GM21526 (cell line): ENCODE data around the gene ZNF599.
"Not testable (repeated sequence)": the region's sequence is repeated elsewhere in the genome, so short reads cannot be mapped to it uniquely, and the experiment has no call there.

Experiments used
- ATAC-seq: cut with Tn5 transposase; IDR thresholded peaks from one replicate; pipeline ENCODE4 v1.9.1; 2021; ENCODE audit warnings: moderate library complexity; ENCODE audit not compliant: unreplicated experiment, low FRiP score

The ZNF599 gene

DNA sequence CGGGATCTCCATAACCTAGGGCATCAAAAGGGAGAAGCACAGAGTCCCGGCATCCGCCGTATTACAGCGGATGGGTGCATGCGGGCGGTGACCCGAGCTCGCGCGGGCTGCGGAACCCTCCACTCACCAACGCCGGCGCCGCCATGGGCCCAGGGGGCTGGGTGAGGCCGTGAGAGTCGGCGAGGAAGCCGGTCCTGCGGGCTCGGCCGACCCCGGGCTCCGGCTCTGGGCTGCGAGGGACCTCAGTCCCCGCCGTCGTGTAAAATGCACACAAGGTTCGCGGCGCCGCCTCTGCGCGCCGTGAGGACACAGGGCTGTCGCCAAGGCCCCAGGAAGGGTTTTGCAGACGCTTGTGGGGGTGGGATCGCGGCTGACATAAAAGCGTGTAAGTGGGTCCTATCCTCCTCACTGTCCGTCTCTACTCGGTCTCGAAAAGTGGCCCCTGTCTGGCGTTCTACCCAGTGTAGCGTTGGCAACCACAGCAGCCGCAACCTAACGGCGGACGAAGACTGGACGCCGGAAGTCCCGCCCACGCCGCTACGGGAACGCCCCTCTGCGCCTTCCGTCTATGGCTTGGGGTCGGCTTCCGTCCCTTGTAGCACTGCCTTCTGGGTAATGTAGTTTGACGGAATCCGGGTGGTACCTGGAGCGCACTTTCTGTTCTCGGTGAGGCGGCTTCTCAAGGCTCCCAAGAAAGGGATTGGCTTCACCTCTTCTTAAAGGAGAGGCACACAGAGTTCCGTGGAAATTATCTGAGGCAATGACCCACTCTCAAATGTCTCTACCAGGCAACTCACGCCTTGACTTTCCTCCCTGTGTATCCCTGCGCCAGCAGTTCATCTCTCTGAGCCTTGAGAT is at the start of gene ZNF599:
Gene ZNF599 (minus strand): TSS at position 519 of the 858 bp plus-strand sequence. CDS start 374 bp downstream, at position 145.
- ATAC-seq = peak; percentile 94

DNA sequence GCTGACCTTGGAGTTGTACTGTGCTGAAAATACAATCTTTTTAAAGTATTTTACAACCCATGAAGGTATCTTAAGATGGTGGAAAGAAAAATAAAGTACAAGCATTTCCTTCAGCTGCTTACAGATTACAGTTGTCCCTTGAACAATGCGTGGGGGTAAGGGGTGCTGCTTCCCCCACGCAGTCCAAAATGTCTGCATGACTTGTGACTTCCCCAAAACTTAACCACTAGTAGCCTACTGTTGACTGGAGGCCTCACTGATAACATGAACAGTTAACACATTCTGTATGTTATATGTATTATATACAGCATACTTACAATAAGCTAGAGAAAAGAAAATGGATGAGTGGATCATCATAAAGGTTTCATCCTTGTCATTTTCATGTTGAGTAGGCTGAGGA is 45.3 kb upstream of the ZNF599 start:
- no peak for ATAC-seq

DNA sequence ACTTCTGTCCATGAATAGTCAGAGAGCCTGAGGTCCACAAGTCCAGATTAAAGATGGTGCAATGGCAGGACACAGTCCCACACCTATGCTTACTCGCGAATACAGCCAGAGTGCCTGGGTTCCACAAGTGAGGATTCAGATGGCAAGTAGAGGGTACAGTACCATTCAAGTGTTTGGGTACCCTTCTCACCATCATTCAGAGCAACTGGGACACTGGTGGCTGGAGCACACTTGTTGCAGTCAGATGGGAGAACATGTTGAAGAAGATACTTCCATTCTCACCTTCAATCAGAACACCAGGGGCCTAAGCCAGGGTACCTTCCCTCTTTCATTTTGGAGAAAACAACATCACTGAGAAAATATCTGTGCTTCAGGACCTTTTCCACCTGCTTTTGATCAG is 43.7 kb upstream of the ZNF599 start:
- no peak for ATAC-seq

DNA sequence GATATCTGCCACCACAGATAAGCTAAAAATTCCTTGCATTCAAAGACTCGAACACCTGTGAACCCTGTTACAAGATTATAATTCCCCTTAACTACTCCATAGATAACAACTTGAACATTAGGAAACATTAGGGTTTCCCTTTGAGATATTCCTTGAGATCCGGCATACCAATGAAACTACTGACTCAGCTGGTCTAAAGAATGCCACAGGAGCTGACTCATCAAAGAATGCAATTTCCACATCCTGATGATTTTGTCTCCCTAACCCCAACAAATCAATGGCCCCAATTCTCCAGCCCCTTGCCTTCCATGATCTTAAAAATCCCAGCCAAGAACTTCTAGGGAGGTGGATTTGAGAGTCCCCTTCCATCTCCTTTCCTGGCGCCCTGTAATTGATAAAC is 35.6 kb upstream of the ZNF599 start:
- no peak for ATAC-seq

GRCh38 chr19:34806976-34807860 is 34.2 kb upstream of the ZNF599 start:
- no peak for ATAC-seq

DNA sequence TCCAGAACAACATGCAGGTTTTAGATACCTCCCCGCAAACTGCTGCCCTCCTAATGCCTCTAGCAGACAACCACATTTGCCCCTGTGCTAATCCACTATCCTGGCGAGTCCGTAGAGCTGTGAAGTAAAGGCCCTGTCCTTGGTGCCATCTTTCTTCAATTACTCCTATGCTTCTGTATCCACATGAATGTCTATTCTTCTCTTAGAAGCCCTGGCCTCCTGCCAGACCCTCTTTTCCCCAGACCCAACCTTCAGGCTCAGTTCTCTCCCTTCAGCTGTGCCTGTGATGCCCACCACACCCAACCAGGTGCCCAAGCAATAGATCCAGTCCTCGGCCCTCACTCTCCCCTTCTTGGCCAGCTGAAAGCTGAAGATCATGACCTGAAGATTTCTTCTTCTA is 31.1 kb upstream of the ZNF599 start:
- ATAC-seq = no peak

GRCh38 chr19:34796953-34797352 is 23.9 kb upstream of the ZNF599 start:
- not testable (repeated sequence) for ATAC-seq

DNA sequence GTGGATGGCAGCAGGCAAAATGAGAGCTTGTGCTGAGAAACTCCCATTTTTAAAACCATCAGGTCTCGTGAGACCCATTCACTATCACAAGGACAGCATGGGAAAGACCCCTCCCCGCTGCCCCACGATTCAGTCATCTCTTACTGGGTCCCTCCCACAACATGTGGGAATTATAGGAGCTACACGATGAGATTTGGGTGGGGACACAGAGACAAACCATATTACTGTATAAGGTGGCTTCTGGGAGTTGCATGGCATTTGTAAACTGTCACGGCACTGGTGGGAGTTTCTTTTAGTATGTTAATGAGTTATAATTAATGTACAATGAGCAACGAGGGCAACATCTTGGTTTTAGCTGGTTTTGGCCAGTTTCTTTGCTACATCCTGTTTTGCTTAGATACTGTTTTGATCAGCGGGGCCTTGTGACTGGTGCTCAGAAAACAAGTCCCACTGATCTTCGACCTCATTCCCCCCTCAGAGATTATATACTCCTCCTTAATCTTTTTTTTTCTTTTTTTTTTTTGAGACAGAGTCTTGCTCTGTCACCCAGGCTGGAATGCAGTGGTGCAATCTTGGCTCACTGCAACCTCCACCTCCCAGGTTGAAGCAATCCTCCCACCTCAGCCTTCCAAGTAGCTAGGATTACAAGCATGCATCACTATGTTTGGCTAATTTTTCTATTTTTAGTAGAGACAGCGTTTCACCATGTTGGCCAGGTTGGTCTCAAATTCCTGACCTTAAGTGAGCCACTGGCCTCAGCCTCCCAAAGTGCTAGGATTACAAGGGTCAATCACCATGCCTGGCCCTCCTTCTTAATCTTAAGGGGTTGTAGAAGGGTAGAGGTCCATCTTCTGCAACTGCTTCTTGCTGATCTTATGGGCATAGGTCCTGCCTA is 21.3 kb upstream of the ZNF599 start:
- no peak for ATAC-seq

- ATAC-seq = no peak
Observed at GRCh38 chr19:34793565-34793964, 20.6 kb upstream of the ZNF599 start.

- no peak for ATAC-seq
Observed at GRCh38 chr19:34788074-34788473, 15.1 kb upstream of the ZNF599 start.

DNA sequence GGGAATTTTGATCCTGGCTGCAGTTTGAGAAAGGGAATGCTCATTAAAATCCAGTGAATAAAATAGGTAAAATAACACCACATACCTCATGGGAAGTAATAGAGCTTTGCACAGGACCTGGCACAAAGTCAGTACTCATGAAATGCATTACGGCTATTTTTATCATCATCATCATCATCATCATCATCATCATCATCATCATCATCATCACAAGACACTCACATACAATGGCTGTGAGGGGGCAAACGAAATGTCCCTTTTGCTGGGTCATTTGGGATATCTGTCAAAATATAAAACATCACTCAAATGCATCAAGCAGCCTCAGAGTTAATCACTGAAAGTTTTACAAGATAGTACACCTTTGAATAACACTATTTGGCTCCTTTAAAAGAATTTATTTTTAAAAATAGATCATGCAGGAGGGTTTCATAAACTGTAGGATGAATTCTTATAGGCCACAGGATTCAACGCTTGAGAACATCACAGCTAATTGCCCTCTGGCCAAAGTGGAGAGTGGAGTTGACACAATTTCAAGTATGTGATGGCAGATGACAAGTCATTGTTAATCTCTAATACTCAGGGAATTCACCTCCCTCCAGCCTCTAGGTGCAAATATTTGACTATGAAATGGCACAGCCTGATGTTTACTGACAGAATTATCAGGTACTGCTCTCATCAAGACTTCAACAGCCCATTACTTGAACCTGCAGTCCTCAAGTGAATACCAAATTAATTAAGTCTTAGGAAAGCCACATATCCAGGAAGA is 14.2 kb upstream of the ZNF599 start:
- ATAC-seq = no peak

GRCh38 chr19:34786236-34786635 is 13.2 kb upstream of the ZNF599 start:
- no peak for ATAC-seq

DNA sequence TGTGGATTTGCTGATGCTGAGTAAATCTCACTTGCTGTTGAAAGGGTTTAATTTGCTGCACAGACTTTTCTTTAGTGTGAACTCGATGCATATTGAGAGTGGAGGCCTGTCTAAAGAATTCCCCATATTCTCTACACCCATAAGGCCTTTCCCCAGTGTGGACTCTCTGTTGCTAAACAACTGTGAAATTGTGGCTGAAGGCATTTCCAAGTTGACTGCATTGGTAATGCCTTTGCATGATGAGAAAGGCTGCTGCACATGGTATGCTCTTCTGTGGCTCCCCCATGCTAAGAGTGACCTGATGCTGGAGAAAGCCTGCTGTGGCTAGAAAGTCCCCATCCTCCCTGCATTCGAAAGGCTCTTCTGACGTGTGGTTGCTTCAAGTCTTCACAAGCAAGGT is 6.6 kb upstream of the ZNF599 start:
- ATAC-seq = no peak

GRCh38 chr19:34778342-34778741 is 5.3 kb upstream of the ZNF599 start:
- no peak for ATAC-seq

- ATAC-seq = no peak
Observed at GRCh38 chr19:34774857-34775256, 1.8 kb upstream of the ZNF599 start.

DNA sequence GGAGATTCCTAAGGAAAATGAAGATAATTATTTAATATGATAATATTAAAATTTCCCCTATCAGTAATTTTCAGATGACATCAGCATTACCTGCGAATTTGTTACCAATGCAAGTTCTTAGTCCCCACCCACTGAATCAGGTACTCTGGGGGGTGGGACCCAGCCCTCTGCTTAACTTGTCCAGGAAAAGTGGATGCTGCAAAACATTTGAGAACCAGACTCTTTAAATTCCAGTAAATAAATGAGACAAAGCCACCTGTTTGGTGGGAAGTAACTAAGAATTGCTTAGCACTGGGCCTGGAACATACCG is 495 bp upstream of the ZNF599 start:
- no peak for ATAC-seq

DNA sequence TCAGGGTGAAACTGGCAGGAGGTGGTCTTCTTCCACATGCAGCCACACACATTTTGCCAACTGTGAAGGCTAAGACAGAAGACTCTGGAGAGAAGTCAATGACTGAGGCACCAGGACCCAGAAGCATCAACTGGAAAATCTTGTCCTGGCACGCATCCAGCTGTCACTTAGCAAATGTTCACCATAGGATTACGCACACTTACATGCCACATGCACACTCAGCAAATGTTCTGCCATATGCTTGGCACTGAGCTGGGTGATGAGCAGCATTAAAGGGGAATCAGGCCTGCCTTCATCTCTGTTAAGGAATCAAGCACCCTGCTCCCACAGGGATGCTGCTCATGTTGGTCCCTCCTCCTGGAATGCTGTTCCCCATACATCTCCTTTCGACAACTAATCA is 5.1 kb downstream of the ZNF599 start:
- ATAC-seq = no peak

DNA sequence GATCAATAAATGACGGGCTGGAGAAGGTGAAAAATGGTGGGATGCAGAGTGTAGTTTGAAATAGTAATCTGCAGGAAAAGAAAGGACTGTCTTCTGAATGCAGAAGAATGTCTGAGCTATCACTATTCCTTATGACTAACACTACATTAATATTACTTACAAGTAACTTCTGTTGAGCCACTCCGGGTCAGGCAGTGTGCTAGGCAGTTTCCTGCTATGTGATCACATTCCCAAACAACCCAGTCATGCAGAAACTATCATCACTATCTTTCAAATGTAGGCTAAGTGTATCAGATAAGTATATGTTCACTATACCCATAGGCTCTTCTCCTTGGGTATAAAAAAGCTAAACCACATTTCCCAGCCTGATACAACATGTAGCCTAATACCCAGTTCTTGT is 6.6 kb downstream of the ZNF599 start:
- no peak for ATAC-seq

- no peak for ATAC-seq
Observed at GRCh38 chr19:34759218-34759917, 13.6 kb downstream of the ZNF599 start.
